Ovary (tissue), 3 donors: ENCODE results near the gene SERINC5.

Experiments
- CTCF ChIP-seq, 3 donors: fragments of 450-650 bp in 2 of 3; fragments of 200-600 bp in 1 of 3; IDR thresholded peaks; one replicate each; pipeline versions ENCODE4 v1.5.1 to v1.8.0; 2016 to 2022; ENCODE audit warnings: antibody characterized with exemption in 3 of 3, mild to moderate bottlenecking in 1 of 3
- POLR2A ChIP-seq: fragments of 450-650 bp; IDR thresholded peaks from one replicate; pipeline ENCODE4 v1.6.1; 2017; ENCODE audit warnings: antibody characterized with exemption, mild to moderate bottlenecking, moderate library complexity
- donor health status: DM: no; HTN: no; CAD: no.

GRCh38 chr5:80212171-80212667, 43.6 kb downstream of the SERINC5 start:
- no peak for TF ChIP-seq CTCF (IDR thresholded peaks at IDR 0.05)
- TF ChIP-seq POLR2A: no peak
